ENCODE results near the gene EFHD2.

The EFHD2 gene

DNA sequence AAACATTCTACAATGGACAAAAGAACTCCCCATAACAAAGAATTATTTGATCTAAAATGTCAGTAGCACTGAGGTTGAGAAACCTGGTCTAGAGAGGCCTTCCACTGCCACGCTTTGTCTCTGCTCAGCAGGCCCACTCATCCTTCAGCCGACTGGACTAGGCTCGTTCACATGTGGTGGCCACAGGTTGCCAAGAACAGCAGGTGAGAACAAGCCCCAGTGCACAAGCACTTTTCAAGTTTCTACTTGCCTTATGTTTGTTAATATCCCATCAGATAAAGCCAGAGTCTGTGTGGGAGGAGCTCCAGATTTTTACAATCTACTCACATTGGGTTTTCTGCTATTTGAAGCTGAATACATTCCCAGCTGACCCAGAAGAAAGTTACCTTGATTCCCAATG lies 9.1 kb upstream of the EFHD2 start:
- no peaks in the 10 kb centered on the region for H3K27me3 ChIP-seq (ENCODE audit: low read length)

DNA sequence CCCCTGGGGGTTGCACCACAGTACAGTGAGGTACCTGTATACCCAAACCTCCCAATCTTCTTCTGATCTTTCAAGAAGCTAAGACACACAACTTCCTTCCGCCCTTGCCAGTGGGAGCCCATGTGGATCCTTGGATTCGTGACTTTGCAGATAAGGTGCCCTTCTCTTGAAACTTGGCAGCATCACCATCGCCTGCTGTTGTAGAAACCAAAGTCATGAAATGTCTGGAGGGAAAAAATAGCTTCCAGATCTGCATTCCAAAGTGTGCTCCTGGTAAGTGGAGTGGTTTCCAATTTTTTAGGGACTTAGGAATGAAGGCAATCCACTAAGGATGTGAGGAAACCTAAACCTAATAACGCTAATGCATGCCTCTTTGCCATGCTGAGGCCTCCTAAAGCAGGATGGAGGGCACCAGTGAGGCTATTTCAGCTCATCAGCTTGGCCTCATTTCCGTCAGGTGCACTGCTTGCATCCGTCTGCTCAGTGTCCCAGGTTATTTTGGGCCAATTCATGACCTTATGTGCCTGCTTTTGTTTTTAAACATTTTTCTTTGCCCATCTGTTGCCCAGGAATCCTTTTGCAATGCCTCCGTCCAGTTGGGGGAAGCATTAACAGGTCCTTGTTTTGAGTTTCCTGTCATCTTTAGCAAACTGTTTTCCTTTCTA lies 8.2 kb upstream of the EFHD2 start:
- peaks cover 6% of the 10 kb centered on the region; the same call in 1 of the 2 replicates for H3K9me3 ChIP-seq (ENCODE audit: insufficient read depth, low read length)
- no peak overlapping the region for H3K27ac ChIP-seq (ENCODE audit: low read depth, low read length)
- no peak overlapping the region for H3K4me2 ChIP-seq (ENCODE audit: low read depth, low read length, poor library complexity, severe bottlenecking)
- H3K9me2 ChIP-seq (replicated peaks; ENCODE audit: insufficient read depth, low read length): no peaks in the 10 kb centered on the region
- H2AFZ ChIP-seq (ENCODE audit: low read depth, low read length, severe bottlenecking): no peak overlapping the region
- H3K27me3 ChIP-seq (ENCODE audit: low read length): no peaks in the 10 kb centered on the region
- H4K20me1 ChIP-seq (ENCODE audit: low read depth, low read length): no peaks in the 10 kb centered on the region
- no peak for TF ChIP-seq EZH2phosphoT487 (conservative IDR thresholded peaks at IDR 0.05; ENCODE audit: low read length)
- TF ChIP-seq, protein P1, sequence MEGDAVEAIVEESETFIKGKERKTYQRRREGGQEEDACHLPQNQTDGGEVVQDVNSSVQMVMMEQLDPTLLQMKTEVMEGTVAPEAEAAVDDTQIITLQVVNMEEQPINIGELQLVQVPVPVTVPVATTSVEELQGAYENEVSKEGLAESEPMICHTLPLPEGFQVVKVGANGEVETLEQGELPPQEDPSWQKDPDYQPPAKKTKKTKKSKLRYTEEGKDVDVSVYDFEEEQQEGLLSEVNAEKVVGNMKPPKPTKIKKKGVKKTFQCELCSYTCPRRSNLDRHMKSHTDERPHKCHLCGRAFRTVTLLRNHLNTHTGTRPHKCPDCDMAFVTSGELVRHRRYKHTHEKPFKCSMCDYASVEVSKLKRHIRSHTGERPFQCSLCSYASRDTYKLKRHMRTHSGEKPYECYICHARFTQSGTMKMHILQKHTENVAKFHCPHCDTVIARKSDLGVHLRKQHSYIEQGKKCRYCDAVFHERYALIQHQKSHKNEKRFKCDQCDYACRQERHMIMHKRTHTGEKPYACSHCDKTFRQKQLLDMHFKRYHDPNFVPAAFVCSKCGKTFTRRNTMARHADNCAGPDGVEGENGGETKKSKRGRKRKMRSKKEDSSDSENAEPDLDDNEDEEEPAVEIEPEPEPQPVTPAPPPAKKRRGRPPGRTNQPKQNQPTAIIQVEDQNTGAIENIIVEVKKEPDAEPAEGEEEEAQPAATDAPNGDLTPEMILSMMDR (IDR thresholded peaks at IDR 0.05; ENCODE audit: insufficient read depth, low read length, poor library complexity, severe bottlenecking): no peak
- no peaks in the 10 kb centered on the region for H3K36me3 ChIP-seq (ENCODE audit: low read length)
- no peak overlapping the region for H3K9ac ChIP-seq (ENCODE audit: low read length)
- H3K79me2 ChIP-seq (ENCODE audit: insufficient read depth, low read length): no peaks in the 10 kb centered on the region
- no peak overlapping the region for H3K4me3 ChIP-seq (ENCODE audit: insufficient read depth, low read length, poor library complexity, severe bottlenecking)
- no peaks in the 10 kb centered on the region for H3F3A ChIP-seq (ENCODE audit: insufficient read depth)

More for the DNA sequence above, 9.1 kb upstream of the EFHD2 start:
- TF ChIP-seq EZH2phosphoT487 (conservative IDR thresholded peaks at IDR 0.05; ENCODE audit: low read length): no peak
- TF ChIP-seq, protein P1 (IDR thresholded peaks at IDR 0.05; ENCODE audit: insufficient read depth, low read length, poor library complexity, severe bottlenecking): no peak
- Histone ChIP-seq H3K36me3 (ENCODE audit: low read length) (no peaks in the 10 kb centered on the region), H3K79me2 (ENCODE audit: insufficient read depth, low read length) (no peaks in the 10 kb centered on the region), H3K4me2 (ENCODE audit: low read depth, low read length, poor library complexity, severe bottlenecking) (no peak overlapping the region), H3K27ac (ENCODE audit: low read depth, low read length) (no peak overlapping the region), H2AFZ (ENCODE audit: low read depth, low read length, severe bottlenecking) (no peak overlapping the region), H3F3A (ENCODE audit: insufficient read depth) (no peaks in the 10 kb centered on the region), H3K4me3 (ENCODE audit: insufficient read depth, low read length, poor library complexity, severe bottlenecking) (no peak overlapping the region), H3K9me3 (ENCODE audit: insufficient read depth, low read length) (peaks cover 6% of the 10 kb centered on the region; the same call in 1 of the 2 replicates), H4K20me1 (ENCODE audit: low read depth, low read length) (no peaks in the 10 kb centered on the region), H3K9me2 (replicated peaks; ENCODE audit: insufficient read depth, low read length) (no peaks in the 10 kb centered on the region), H3K9ac (ENCODE audit: low read length) (no peak overlapping the region)

DNA sequence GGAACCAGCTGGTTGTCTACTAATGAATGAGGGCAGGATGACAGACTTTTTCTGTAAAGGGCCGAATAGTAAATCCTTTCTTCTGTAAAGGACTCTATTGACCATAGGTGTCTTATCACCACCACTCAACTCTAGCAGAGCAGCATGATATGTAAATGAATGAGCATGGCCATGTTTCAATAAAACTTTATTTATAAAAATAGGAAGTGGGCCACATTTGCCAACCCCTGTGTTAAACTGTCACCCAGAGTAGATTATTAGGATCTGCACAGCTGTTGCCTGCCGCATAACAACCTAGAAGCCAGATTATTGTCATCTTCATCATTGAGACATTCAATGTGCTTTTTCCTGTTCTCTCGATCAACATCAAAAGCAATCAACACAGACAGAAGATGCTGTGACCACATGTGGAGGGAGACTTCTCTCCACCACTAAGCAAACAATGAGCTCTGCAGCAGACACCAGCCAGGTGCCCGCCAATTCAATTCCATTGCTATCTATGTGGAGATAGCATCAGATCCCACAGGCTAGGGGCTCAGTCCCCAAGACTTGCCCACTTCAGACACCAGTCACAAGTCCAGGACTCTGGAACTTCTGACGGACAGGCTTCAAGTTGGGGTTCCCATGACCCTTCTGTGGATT lies 6.8 kb upstream of the EFHD2 start:
- TF ChIP-seq, protein P1 (IDR thresholded peaks at IDR 0.05; ENCODE audit: insufficient read depth, low read length, poor library complexity, severe bottlenecking): no peak
- TF ChIP-seq EZH2phosphoT487 (conservative IDR thresholded peaks at IDR 0.05; ENCODE audit: low read length): no peak
- peaks cover 6% of the 10 kb centered on the region; the same call in 1 of the 2 replicates for H3K9me3 ChIP-seq (ENCODE audit: insufficient read depth, low read length)
- H3K9me2 ChIP-seq (replicated peaks; ENCODE audit: insufficient read depth, low read length): no peaks in the 10 kb centered on the region
- no peaks in the 10 kb centered on the region for H3K27me3 ChIP-seq (ENCODE audit: low read length)
- no peaks in the 10 kb centered on the region for H3K79me2 ChIP-seq (ENCODE audit: insufficient read depth, low read length)
- H3K9ac ChIP-seq (ENCODE audit: low read length): no peak overlapping the region
- H2AFZ ChIP-seq (ENCODE audit: low read depth, low read length, severe bottlenecking): no peak overlapping the region
- no peak overlapping the region for H3K4me3 ChIP-seq (ENCODE audit: insufficient read depth, low read length, poor library complexity, severe bottlenecking)
- H4K20me1 ChIP-seq (ENCODE audit: low read depth, low read length): no peaks in the 10 kb centered on the region
- H3F3A ChIP-seq (ENCODE audit: insufficient read depth): no peaks in the 10 kb centered on the region
- H3K36me3 ChIP-seq (ENCODE audit: low read length): no peaks in the 10 kb centered on the region
- H3K27ac ChIP-seq (ENCODE audit: low read depth, low read length): no peak overlapping the region
- H3K4me2 ChIP-seq (ENCODE audit: low read depth, low read length, poor library complexity, severe bottlenecking): no peak overlapping the region
